SK-N-DZ (cell line): Measurements from ENCODE around the gene ITGA7. TPM values are rescaled to one million over a fixed set of nuclear protein-coding genes. Genes with fewer than 3 reads are reported as not detected.
A peak's percentile ranks its signal among the peaks of the same experiment; 100 is the strongest.

Experiments
- DNase-seq: peaks from one replicate; pipeline ENCODE4 v3.0.0-alpha.2; 2015; ENCODE audit warnings: low spot score
- polyA plus RNA-seq, 2 experiments: library from polyadenylated mRNA; depleted of rRNA; stranded (reverse); fragments of >200 nt; gene quantifications; 2 replicates each; pipeline ENCODE4 v1.2.3, GENCODE V29; 2014

The ITGA7 gene, protein sequence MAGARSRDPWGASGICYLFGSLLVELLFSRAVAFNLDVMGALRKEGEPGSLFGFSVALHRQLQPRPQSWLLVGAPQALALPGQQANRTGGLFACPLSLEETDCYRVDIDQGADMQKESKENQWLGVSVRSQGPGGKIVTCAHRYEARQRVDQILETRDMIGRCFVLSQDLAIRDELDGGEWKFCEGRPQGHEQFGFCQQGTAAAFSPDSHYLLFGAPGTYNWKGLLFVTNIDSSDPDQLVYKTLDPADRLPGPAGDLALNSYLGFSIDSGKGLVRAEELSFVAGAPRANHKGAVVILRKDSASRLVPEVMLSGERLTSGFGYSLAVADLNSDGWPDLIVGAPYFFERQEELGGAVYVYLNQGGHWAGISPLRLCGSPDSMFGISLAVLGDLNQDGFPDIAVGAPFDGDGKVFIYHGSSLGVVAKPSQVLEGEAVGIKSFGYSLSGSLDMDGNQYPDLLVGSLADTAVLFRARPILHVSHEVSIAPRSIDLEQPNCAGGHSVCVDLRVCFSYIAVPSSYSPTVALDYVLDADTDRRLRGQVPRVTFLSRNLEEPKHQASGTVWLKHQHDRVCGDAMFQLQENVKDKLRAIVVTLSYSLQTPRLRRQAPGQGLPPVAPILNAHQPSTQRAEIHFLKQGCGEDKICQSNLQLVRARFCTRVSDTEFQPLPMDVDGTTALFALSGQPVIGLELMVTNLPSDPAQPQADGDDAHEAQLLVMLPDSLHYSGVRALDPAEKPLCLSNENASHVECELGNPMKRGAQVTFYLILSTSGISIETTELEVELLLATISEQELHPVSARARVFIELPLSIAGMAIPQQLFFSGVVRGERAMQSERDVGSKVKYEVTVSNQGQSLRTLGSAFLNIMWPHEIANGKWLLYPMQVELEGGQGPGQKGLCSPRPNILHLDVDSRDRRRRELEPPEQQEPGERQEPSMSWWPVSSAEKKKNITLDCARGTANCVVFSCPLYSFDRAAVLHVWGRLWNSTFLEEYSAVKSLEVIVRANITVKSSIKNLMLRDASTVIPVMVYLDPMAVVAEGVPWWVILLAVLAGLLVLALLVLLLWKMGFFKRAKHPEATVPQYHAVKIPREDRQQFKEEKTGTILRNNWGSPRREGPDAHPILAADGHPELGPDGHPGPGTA
- 5.7 and 9.4 TPM in 2 replicates for polyA plus RNA-seq (2014; cell fraction: cytosol; rRNA removed)
- polyA plus RNA-seq (2014; cell fraction: nucleus; rRNA removed), result 56.6 and 58.7 TPM in 2 replicates

DNA sequence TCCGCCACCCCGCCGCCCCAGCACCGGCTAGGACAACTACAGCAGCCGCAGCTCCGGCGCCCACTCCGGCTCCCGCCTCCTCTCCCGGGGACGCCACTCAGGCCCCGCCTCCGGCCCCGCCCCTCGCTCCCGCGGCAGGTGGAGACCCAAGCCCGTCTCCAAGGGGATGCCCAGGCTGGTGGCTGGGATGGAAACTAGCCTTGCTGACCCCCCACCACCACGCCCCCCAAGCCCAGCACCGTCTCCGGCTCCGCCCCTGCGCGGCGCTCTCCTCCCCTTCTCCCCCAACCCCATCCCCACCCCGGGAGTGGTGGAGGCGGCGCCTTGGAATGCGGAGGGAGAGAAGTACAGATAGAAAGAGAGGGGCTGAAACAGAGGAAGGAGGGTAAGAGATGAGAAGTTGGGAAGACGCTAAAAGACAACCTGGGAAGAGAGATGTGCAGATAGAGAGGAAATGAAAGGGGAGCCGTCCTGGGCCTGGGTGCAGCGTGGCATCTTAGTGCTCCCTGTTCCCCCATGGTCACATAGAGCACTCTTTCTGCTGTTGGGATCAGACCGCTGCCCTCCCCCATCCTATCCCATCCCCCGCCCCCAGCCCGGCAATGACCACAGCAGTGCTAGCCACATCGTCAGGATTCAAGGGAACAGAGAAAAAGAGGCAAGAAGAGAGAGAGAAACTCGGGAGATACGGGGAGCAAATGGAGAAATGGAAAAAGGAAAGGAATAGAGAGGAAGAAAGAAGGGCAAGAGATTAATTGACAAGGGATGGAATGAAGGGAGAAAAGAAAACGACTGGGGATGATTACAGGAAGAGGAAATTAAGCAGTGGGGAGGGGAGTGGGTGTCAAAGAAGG is at the start of gene ITGA7:
TSS of gene ITGA7 (minus strand) at position 64 of the 854 bp plus-strand sequence. CDS start 222 bp downstream, outside the sequence.
- DNase-seq, result peak; percentile 85

DNA sequence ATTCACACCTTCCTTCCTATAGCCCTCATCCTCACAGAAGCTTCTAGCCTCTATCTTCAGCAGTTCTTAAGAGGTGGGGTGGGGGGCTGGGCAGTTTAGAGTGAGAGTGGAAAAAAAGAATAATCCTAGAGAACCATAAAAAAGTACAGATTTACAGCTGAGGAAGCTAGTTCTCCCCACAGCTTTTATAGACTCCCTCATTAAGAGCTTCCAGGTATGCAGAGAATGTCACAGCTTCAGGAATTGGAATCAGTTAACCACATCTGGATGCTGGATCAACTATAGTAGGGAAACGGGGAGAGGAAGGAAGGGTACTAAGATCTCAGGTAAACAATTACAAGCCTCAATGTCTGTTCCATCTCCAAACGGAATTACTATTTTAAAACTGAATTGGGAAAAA is 47.5 kb upstream of the ITGA7 start:
- DNase-seq, result no peak

DNA sequence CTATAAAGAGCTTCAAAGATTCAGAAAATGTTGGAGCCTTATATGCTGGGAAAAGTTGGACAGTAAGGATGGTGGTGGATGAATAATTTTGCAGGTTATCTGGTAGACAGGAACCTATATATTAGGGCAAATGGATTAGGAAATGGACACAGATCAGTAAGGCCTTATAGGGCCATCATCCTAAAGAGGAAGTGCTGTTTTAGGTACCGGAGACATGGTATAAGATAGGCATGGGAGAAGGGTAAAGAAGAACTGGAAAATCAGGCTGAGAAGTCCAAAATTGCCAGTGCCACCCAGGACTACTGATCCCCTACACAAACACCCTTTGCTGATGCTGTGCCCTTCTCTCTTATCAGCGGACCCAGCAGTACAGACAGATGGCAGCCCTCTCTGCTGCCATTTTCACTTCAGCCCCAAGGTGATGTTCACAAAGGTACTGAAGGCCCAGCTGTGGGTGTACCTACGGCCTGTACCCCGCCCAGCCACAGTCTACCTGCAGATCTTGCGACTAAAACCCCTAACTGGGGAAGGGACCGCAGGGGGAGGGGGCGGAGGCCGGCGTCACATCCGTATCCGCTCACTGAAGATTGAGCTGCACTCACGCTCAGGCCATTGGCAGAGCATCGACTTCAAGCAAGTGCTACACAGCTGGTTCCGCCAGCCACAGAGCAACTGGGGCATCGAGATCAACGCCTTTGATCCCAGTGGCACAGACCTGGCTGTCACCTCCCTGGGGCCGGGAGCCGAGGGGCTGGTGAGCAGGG is 40.7 kb upstream of the ITGA7 start:
- DNase-seq, result no peak

DNA sequence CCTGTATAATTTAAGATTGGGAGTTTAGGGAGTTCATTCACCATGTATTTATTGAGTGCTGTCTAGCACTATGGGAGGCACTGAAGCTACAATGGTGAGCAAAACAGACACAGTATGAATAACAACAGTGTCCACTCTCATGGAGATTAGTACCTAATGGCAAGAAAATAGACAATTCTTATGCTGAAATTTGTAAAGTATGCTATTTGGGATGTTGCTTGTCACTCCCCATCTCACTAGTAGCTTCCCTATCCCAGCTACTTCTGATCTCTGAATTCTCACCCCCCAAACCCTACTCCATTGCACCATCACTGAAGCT is 39.2 kb upstream of the ITGA7 start:
- DNase-seq, result no peak

DNA sequence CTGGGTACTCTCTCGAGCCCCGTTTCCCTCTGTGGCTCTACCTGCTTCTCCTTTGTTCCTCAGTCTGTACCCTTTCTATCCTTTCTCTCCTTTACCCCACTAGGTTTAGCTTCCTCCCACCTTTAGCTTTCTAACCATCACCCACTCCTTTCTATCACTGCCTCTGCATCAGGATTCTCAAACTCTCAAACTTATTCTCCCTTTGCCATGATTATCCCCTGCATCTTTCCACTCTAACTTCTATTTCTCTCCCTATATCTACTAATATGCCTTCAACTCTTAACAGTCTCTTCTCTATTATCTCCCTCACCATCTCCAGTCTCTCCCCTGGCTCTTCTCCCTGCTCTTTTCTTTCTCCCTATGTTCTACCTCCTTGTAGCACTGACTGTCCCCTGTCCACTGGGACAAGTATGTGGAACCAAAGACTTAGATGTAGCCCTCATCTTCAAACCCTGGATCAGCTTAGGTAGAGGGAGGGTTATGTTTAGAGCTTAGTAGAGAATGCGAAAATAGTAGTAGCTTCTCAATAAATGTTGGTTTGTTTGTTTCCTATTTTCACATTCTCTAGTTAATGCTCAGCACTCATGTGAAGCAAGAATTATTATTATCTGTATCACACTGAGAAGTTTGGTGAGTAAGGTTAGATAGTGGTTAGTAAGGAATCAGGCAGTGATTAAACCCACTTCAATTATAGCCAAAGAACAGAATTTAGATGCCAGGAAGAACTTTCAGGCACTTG is 38.6 kb upstream of the ITGA7 start:
- no peak for DNase-seq

DNA sequence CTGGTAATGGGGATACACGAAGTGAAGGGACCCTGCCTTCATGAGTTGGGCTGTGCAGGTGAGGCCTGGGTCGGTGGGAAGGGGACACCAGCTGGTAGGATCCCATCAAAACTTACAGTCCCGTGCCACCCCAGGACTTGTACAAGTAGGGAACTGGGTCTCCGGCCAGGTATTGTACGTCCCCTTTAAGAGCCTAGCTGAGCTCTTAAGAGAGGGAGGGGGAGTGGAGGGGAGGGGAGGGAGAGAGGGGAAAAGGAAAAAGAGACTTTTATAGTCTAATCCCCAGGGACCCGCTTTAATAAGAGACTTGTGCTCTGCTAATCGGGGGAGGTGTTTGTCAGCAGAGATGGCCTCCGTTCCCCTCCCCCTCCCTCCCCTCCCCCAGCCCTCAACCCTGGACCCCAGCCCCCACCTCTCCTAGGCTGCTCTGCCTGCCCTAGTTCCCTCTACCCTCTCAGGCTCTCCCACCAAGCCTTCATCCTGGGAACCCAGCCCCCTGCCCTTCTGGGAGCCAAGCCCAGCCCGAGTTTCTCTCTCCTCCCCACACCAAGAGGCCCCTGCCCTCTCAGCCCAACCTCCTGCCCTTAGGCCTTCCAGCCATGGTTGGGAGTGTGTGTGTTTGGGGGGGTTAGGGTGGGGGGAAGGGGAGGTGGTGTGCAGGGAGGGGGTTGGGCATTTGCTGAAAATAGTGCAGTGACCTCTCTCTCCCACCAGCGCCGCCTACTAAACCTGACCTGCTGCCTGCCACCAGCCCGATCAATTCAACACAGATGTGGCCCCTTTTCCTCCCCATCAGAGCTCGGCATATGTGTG is 37.9 kb upstream of the ITGA7 start:
- DNase-seq, result peak; percentile 93

DNA sequence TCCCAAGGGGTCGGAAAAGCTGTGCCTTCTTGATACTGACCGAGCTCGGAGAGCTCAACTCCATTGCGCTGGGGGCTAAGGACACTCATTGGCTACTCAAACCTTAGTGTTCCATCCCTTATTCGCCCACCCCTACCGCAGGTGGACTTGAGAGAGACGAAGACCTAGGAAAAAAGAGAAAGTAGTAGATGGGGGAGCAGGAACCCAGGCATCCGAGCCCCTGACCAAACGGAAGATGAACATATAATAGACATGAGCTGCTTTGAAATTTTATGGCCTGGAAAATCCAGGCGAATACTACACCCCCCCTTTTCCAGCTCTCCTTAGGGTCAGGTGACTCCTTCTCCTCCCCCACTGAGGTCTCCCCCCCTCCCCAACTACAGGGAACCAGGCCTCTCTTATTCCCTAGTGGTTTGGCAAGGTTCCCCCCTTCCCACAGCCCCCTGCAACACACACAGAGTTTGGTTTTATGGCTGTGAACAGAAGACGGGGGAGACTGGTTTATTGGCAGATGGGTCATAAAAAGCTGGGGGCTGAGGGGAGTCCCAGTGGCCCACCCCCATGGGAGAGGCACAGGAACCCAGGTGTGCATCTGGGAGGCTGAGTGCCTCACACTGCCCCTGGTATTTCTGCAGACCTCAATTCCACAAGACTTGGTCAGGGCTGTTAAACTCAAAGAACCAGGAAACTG is 36.8 kb upstream of the ITGA7 start:
- DNase-seq, result no peak

DNA sequence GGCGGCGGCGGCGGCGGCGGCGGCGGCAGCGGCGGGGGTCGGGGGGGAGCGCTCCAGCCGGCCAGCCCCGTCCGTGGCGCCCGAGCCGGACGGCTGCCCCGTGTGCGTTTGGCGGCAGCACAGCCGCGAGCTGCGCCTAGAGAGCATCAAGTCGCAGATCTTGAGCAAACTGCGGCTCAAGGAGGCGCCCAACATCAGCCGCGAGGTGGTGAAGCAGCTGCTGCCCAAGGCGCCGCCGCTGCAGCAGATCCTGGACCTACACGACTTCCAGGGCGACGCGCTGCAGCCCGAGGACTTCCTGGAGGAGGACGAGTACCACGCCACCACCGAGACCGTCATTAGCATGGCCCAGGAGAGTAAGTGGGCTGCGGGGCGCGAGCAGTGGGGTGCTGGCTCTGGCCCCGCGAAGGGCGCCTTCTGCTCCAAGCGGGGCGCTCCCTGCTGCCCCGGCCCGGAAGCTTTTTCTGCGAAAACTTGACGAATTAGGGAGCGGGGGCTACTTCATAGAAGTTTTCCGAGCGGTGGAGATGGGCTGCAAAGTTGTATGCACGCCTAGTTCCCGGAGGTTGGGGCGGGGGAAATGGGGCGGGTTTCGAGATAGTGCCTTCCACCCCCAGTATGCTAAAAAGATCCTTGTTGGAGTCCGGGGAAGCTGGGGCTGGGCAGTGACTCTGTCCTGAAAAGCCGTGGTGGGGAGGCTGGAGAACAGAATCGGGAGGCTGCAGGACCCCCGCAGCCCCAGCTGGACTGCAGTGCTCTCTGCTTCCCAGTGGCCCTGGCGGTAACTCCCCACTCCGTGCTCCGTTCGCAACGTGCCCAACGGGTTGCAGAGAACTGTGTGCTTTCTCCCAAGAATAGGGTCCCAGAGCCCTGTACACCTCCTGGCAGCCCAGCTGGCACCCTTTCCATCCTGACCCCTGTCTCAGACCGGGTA is 36.0 kb upstream of the ITGA7 start:
- peak; percentile 73 for DNase-seq

DNA sequence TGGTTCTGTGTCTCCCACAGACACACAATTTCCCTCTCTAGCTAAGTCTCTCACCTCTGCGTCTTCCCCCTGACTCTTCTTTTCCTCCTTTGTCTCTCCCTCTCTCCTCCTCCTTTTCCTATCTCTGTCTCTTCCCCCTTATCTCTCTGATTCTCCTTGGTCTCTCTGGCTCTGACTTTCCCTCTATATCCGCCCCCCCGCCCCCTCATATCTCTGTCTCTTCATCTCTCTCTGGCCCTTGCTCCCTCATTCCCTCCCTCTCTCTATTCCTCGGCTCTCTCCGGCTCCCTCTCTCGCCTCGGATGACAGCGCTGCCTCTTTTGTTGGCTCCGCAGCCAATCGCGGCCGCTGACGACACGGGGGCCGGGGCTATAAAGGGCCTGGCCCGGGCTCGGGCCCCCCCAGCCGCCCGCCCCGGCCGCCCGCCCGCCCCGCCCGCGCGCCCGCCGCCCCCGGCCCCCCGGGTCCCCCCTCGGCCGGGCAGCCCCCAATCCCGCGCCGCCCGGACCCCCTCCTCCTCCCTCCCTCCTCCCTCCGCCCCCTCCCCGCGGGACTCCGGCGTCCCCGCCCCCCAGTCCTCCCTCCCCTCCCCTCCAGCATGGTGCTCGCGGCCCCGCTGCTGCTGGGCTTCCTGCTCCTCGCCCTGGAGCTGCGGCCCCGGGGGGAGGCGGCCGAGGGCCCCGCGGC is 35.2 kb upstream of the ITGA7 start, which contains the start of gene GDF11:
TSS of gene GDF11 (plus strand) at position 404 of the 687 bp plus-strand sequence. CDS start at position 599, 195 bp downstream.
- peak; percentile 88 for DNase-seq

DNA sequence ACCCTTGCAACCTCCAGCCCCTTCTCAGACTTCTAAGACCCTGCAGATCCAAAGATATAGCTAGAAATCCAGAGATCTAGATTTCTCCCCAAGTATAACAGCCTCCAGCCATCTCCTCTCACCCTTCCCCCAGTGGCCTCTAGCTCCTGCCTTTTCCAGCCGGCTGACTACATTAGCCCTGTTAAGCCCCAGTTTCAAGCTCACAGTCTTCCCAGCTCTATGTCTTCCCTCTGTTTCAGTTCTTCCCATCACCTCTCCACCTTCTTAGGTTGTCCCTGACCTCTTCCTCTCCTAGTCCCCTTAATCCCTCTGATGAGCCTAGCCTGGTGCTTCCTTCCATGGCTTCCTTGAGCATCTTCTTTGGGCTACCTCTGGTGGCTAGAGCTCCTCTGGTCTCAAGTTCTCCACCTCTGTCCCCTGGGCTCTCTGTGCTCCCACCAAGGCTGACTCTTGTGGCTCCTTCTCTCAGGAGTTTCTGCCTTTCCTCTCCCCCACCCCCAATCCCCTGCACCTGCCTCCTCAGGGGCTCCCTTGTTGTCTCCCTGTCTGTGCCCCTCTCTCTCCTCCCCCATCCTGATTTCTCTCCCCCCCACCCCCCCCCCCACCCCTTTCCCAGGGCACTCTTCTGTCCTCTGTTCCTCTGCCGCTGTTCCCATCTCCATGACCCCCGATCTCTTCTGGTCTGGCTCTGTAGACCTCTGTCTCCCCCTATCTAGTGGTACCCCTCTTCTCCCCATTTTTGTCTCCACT is 34.4 kb upstream of the ITGA7 start:
- DNase-seq, result peak; percentile 45

DNA sequence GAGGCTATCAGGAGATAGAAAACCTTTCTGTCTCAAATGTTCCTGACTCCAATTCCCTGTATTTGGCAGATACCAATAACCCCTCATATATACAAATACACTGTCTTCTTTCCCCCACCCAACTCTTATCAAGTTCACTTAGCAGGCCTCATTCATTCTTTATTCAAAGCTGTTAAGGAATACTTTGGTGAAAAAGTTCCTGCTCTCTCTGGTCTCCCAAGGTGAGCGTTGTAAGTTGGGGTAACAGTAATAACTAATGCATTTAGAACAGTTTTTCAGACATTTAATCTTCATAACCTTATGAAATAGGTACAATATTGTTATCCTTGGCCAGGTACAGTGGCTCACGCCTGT is 31.3 kb upstream of the ITGA7 start:
- no peak for DNase-seq

DNA sequence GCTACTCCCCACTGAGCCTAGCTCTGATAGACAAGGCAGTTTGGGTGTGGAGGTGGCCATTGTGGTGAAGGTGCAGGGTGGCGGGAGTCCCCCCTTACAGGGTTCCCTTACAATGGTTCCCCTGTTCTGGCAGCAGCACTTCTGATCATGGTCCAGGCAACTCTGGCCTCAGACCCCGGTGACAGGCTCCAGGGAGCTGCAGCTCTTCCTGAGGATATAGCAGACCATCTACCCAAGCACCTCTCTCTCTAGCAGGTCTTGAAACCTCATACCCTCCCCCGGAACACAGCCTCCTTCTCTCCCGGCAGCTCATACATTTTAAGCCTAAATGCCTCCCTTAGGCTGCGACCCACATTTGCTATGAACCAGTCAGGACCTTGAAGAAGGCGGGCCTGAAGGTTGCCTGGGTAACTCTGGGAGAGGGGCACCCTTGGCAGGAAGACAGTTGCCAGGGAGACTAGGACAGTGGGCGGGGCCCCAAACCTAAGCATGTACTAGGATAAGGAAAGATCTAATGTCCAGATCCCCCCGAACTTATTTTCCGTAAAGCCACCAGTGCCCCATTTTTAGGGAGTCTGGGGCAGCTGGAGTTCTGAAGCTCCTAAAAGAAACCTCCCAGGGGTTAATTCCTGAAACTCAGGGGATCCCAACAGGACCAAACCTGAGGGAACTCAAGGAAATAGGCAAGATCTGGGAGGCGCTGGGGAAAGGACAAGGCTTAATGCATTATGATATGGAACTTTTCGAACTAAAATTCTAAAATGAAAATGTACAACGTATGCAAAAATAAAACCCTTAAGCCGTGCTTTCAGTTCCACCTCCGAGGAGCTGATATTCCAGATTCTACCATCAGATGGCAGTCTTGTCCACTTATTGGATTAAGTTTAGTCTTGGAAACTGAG is 30.7 kb upstream of the ITGA7 start:
- DNase-seq, result peak; percentile 94

DNA sequence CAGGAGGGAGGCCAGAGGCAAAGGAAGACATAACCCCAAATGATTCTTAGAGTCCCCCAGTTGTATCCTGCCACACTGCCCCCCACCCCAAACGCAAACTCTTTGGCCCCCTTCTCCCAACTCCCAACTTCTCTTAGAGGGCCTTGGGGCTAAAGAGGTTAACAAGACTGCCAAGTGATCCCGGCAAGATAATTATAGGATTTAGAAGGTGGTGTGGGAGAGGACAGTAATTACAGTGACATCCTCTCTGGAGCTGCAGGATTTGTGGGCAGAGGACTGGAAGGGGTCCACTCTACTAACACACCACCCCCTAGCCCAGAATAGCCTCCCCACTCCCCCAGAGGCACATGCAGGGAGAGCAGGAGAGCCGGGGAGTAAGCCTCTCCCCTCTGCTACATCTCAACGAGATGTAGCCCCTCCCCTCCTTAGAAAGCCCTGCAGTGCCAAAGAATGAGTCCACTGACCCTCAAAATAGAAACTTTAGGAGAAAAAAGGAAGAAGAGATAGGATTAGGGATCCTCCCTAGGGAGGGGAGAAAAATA is 29.9 kb upstream of the ITGA7 start:
- DNase-seq, result peak; percentile 60
